ENCODE data around the gene PPIG.

Gene PPIG

DNA sequence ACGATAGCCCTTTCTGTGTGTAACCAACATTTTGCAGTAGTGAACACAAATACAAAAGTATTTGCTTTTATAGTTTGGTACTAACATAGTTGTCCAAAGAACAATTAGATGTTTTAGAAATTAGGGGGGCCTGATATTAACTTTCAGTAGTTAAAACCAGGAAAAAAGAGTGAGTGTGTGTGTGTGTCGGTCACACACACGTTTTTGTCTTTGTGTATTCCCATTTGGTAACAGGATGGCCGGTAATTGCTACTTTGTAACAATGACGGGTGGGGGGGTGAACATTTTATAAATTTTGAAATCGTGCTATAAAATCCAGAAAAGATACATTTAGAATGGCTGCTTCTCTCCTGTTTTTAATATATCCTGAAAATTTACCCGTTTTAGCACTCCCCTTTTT is 1.5 kb downstream of the PPIG start:
- no peak for TF ChIP-seq GATA3 (IDR thresholded peaks at IDR 0.05; ENCODE audit: low read depth, low read length)

DNA sequence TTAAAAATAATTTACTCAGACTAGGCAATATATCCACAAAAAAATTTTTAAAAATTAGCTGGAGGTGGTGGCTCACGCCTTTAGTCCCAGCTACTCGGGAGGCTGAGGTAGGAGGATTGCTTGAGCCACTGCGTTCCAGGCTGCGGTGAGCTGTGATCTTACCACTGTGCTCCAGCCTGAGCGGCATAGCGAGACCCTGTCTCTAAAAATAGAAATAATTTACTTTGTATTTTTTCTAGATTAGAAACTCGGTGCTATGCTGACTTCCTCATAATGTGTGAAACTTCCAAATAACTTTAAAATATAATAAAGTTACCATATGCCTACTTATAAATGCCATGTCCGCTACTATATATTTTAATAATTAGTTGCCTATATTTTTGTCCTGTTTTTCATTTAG is 6.7 kb downstream of the PPIG start:
- TF ChIP-seq GATA3 (IDR thresholded peaks at IDR 0.05; ENCODE audit: low read depth, low read length) (no peak), GATA2 (IDR thresholded peaks at IDR 0.05; ENCODE audit: low read depth, low read length) (no peak)

DNA sequence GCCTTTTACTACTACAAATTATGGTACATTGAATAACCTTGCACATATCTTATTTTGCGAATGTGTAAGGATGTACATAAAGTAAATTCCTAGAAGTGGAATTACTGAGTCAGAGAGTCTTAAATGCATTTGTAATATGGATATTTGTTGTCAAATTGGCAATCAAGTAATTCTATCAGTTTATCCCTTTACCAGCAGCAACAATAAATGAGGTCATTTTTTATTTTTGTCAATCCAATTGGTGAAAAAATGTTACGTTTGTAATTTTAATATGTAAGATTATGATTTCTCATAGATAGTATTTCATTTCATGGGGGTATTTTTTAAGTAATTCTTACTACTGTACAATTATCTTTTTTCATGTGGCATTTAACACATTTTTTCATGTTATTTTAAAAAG is 14.8 kb downstream of the PPIG start:
- TF ChIP-seq GATA3 (IDR thresholded peaks at IDR 0.05; ENCODE audit: low read depth, low read length) (no peak), GATA2 (IDR thresholded peaks at IDR 0.05; ENCODE audit: low read depth, low read length) (no peak)

DNA sequence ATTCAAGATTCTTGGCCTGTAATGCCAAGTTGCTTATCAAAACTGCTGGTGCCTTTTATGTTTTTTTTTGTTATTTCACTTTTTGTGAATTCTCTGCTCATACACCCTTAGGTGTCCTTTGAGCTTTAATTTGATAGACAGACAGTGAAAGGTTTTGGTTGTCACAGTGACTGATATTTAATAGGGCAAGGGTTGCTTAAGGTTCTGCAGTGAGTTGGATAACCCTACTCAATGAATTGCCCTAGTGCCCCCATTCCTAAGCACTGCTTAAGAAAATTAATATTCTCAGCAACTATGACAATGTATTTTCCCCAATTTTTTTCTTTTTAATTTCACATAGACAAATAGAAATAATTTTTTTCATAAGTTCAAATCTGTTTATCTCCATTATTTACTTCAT is 15.4 kb downstream of the PPIG start:
- no peak for TF ChIP-seq GATA2 (IDR thresholded peaks at IDR 0.05; ENCODE audit: low read depth, low read length)
- TF ChIP-seq GATA3 (IDR thresholded peaks at IDR 0.05; ENCODE audit: low read depth, low read length) = no peak

DNA sequence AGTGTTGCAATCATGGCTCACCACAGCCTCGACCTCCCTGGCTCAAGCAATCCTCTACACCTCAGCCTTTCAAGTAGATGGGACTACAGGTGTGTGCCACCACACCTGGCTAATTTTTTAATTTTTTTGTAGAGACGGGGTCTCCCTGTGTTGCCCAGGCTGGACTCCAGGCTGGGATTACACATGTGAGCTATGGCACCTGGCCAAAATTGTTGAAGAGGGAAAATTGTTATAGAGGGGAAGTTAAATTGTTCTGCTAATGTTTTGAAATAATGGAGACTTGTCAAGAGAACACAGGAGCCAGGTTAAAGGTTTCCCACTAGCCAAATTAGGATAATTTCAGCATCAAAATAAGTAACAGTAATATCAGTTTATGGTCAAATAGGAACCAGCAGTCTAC is 25.1 kb downstream of the PPIG start:
- TF ChIP-seq GATA3 (IDR thresholded peaks at IDR 0.05; ENCODE audit: low read depth, low read length) = no peak
- no peak for TF ChIP-seq GATA2 (IDR thresholded peaks at IDR 0.05; ENCODE audit: low read depth, low read length)

DNA sequence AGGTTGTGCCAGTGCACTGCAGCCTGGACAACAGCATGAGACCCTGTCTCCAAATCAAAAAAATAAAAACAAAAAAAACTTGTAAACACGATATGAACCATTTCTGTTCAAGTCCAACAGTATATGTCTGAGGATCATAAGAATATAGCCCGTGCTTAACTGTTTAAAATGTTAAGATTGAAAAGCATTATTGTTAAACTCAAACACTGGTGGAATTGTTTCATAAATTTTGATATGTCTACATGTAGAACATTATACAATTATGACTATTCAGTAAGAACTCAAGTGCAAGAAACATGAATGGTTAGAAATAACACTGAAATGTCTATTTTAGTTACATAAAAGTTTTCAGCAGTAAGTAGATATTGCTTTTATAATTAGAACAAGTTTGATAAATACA is 29.7 kb downstream of the PPIG start:
- TF ChIP-seq GATA2 (IDR thresholded peaks at IDR 0.05; ENCODE audit: low read depth, low read length) = no peak
- no peak for TF ChIP-seq GATA3 (IDR thresholded peaks at IDR 0.05; ENCODE audit: low read depth, low read length)

DNA sequence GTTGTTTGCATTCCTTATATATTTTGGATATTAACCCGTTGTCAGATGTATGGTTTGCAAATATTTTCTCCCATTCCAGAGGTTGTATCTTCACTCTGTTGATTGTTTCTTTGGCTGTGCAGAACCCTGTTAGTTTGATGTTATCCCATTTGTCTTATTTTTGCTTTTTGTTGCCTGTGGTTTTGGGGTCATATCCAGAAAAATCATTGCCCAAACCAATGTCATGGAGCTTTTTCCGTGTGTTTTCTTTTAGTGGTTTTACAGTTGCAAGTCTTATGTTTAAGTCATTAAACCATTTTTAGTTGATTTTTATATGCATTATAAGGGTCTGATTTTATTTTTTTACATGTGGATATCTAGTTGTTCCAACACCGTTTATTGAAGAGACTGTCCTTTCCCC is 35.8 kb downstream of the PPIG start:
- TF ChIP-seq GATA2 (IDR thresholded peaks at IDR 0.05; ENCODE audit: low read depth, low read length) (no peak), GATA3 (IDR thresholded peaks at IDR 0.05; ENCODE audit: low read depth, low read length) (no peak)

DNA sequence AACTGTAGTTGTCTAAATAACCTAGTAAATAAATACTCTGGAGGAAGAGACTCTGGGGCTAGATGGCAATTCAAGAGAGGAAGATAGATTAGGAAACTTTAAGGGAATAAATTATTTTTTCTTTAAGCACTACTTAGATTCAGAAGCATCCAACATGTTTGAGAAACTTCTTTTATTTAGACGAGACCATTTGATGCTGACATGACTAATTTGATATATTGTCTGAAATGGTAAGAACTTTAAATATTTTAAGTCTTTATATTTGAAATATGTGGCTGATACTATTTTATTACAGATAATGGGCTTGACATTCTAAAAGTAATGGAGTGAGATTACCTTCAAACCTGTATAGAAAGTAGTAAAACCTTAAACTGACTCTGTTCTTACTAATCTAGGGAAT is 36.4 kb downstream of the PPIG start:
- no peak for TF ChIP-seq GATA2 (IDR thresholded peaks at IDR 0.05; ENCODE audit: low read depth, low read length)
- TF ChIP-seq GATA3 (IDR thresholded peaks at IDR 0.05; ENCODE audit: low read depth, low read length) = no peak

DNA sequence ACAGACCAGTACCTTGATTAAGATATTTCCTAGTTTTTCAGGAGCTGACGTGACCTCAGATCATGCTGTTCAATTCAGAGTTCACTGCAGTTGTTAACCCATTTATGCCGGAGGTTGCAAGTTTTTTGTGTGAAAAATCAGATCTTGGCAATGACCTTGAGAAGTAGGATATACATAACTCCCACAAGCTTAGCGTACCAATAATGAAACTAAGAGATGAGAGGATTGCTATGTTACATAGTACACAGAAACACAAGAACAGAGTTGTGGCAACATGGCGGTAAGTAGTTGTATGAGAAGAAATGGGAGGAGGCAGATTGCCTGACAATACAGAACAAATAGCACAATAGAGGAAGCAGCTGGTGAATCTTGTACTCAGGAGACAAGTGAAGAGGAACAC is 39.1 kb downstream of the PPIG start:
- TF ChIP-seq GATA3 (IDR thresholded peaks at IDR 0.05; ENCODE audit: low read depth, low read length) (no peak), GATA2 (IDR thresholded peaks at IDR 0.05; ENCODE audit: low read depth, low read length) (no peak)

DNA sequence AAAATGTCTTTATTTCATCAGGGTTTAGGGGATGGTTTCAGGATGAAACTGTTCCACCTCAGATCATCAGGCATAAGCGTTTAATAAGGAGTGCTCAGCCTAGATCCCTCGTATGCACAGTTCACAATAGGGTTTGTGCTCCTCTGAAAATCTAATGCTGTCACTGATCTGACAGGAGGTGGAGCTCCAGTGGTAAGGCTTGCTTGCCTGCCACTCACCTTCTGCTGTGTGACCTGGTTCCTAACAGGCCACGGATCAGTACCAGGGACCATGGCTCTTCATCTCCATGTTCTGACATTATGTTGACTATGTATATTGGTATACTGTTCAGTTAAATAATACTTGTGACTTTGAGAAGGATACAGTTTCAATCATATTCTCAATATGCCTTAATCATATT is 41.6 kb downstream of the PPIG start:
- TF ChIP-seq GATA3 (IDR thresholded peaks at IDR 0.05; ENCODE audit: low read depth, low read length) = no peak
- no peak for TF ChIP-seq GATA2 (IDR thresholded peaks at IDR 0.05; ENCODE audit: low read depth, low read length)

DNA sequence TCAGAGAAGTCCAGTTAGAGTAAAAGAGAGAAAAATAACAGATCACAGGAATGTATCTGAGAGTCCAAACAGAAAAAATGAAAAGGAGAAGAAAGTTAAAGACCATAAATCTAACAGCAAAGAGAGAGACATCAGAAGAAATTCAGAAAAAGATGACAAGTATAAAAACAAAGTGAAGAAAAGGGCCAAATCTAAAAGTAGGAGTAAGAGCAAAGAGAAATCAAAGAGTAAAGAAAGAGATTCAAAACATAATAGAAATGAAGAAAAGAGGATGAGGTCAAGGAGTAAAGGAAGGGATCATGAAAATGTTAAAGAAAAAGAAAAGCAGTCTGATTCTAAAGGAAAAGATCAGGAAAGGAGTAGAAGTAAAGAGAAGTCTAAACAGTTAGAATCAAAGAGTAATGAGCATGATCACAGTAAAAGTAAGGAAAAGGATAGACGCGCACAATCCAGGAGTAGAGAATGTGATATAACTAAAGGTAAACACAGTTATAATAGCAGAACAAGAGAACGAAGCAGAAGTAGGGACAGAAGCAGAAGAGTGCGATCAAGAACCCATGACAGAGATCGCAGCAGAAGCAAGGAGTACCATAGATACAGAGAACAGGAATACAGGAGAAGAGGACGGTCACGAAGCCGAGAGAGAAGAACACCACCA is 52.4 kb downstream of the PPIG start:
- no peak for TF ChIP-seq GATA3 (IDR thresholded peaks at IDR 0.05; ENCODE audit: low read depth, low read length)
- TF ChIP-seq GATA2 (IDR thresholded peaks at IDR 0.05; ENCODE audit: low read depth, low read length) = no peak

DNA sequence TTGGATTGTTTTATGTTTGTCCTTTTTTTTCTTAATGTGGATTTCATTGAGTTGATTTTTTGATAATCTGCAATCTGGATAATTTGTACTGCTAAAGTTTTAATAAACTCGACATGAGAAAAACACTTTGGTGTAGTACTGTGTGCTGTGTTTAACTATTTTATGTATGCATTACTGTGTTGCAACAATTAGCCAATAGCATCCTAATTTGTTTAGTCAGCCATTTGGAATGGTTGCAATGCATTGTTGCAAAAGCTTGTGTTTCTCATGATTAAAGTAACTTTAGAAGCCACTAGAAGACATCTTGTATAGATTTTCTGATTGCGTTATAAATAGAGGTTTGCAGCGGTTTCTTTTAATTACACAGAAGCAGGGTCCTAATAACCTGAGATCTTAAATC is 53.5 kb downstream of the PPIG start:
- TF ChIP-seq GATA3 (IDR thresholded peaks at IDR 0.05; ENCODE audit: low read depth, low read length) (no peak), GATA2 (IDR thresholded peaks at IDR 0.05; ENCODE audit: low read depth, low read length) (no peak)

DNA sequence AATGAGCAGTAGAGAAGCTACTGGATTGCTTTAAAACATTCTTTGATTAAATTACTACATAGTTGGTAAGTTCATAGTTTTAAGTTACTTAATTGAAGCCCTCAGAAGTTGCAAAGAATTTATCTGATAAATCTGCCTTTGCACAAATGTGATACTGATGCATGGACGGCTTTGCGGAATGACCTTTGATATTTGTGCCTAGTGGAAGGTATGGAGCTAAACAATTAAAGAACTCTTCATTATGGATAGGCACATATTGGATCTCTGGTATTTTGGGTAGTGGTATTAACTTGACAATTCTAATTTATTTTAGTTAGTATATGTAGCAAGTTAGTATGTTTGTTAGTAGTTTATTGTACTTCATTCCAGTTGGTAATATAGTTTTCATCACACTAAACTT is 56.0 kb downstream of the PPIG start:
- no peak for TF ChIP-seq GATA2 (IDR thresholded peaks at IDR 0.05; ENCODE audit: low read depth, low read length)
- TF ChIP-seq GATA3 (IDR thresholded peaks at IDR 0.05; ENCODE audit: low read depth, low read length) = no peak

DNA sequence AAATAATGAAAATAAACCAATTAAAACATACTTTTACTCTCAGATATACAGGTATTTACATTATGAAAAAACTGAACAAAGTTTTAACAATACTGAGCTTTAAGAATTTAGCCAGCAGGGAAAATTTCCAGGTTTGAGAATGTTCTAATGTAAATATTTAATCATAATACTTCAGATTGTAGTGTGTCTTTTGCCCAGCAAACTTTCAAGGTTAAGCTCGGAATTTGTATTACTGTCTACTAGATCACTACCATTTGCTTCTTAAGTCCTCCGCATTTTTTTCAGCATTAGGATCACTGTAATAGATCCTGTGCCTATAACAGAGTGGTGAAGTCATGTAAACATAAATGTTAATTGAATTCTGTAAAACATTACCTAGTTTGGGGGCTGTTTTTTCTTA is 57.3 kb downstream of the PPIG start:
- no peak for TF ChIP-seq GATA2 (IDR thresholded peaks at IDR 0.05; ENCODE audit: low read depth, low read length)

DNA sequence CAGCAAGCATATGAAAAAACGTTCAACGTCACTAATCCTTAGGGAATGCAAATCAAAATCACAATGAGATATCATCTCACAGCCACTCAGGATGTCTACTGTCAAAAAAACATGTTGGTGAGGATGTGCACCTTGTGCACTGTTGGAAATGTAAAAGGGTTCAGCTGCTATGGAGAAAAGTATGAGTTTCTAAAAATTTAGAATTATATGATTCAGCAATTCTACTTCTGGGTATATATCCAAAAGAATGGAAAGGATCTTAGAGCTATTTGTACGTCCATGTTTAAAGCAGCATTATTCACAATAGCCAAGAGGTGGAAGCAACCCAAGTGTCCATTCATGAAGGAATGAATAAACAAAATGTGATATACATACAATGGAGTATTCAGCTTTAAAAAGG is 60.0 kb downstream of the PPIG start:
- TF ChIP-seq GATA3 (IDR thresholded peaks at IDR 0.05; ENCODE audit: low read depth, low read length) (no peak), GATA2 (IDR thresholded peaks at IDR 0.05; ENCODE audit: low read depth, low read length) (no peak)

DNA sequence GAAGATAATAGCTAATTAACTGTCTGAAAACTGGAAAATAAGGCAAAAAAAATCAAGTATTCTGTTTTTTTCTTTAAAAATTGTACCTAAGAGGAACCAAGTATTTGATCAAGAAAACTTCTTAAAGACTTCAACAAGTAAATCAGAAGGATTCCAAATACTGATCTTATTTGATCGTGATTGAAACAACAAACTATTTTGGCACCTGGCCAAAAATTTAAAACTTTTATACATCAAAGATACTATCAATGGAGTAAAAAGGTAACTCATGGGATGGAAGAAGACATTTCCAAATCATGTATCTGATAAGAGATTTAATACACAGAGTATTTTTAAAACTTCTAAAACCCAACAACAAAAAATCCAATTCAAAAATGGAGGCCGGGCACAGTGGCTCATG is 63.3 kb downstream of the PPIG start:
- no peak for TF ChIP-seq GATA3 (IDR thresholded peaks at IDR 0.05; ENCODE audit: low read depth, low read length)
- no peak for TF ChIP-seq GATA2 (IDR thresholded peaks at IDR 0.05; ENCODE audit: low read depth, low read length)

Measured in SH-SY5Y (cell line).